Stimulated activated CD4-positive, alpha-beta T cell treated with anti-CD3 and anti-CD28 coated beads, Interleukin-4, amount 100 ng/mL, for 48 hours (primary cell): ENCODE results near the gene GNL3L.
A peak's percentile ranks its signal among the peaks of the same experiment; 100 is the strongest.
"Not testable (repeated sequence)": the region's sequence is repeated elsewhere in the genome, so short reads cannot be mapped to it uniquely, and the experiment has no call there.

Experiments
- DNase-seq, 2 donors: peaks; one replicate each; pipeline ENCODE4 v3.0.0-alpha.2; 2020; ENCODE audit warnings: low read depth in 2 of 2

GNL3L gene, protein sequence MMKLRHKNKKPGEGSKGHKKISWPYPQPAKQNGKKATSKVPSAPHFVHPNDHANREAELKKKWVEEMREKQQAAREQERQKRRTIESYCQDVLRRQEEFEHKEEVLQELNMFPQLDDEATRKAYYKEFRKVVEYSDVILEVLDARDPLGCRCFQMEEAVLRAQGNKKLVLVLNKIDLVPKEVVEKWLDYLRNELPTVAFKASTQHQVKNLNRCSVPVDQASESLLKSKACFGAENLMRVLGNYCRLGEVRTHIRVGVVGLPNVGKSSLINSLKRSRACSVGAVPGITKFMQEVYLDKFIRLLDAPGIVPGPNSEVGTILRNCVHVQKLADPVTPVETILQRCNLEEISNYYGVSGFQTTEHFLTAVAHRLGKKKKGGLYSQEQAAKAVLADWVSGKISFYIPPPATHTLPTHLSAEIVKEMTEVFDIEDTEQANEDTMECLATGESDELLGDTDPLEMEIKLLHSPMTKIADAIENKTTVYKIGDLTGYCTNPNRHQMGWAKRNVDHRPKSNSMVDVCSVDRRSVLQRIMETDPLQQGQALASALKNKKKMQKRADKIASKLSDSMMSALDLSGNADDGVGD

DNA sequence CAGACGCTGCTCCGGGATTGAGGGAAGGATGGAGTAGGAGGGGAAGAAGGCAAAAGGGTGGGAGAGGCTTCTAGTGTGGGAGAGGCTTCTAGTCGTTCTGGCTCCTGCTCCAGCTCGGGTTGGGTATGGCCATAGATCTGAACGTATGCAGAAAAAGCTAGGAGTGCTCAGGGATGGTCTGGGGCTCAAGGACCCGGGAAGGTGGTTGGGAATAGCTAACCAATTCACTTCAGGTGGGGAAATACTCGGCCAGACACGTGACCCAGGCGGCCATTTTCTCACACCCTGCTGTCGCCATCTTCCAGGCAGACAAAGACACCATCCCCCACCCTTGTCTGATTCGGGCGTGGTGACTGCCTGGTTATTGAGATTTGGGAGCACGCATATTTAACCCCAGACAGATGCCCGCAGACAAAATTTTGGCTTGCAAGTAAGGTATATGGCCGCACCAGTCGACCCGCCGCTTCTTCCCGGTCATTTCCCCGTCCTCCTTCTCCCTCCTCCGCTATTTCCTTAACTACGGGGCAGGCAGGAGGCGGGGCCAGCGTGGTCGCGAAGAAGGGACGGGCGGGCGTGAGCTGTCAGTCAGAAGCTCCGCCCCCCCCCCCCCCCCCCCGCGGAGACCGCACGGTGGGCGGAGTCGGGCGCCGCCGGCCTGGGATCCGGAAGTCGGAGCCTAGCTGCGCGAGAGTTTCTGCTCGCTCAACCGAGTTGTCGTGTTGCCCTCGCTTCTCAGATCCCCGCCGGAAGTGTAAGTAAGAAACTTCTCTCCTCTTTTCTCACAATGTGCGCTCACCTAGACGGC lies at the start of gene GNL3L:
Gene GNL3L, plus strand, starts transcription at position 668 of the 805 bp plus-strand sequence. CDS start 2,348 bp downstream, outside the sequence.
- DNase-seq = peak; percentile 62 to 72

DNA sequence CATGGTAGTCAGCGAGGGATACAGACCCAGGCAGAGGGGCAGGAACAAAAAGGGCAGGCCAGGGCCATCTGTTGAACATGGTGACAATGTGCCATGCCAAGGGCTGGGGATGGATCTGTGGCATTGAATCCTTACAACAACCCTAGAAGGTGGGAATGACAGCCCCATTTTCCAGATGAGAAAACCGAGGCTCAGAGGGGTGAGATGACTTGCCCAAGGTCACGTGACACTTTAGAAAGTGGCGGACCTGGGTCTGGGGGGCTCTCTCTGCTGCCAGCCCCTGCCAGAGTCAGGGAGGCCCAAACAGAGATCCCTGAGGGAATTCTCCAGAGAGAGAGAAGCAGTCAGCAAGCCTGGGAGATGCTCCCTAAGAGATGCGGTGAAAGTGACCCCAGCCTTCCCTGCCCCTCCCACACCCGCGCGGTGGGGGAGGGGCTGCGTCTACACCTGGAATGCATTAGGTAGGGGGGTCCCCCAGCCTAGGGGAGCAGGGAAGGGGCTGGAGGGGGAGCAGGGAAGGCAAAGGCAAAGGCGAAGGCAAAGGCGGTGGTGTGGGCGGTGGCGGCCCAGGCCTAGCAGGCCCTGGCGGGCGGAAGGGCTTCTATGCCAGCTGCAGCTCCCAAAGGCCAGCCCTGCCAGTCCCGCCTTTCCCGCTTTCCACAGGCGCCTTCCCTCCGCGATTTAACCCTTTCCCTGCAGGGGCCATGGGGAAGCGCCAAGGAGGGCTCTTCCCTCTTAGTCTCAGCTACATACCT lies 47.0 kb upstream of the GNL3L start:
- no peak for DNase-seq

DNA sequence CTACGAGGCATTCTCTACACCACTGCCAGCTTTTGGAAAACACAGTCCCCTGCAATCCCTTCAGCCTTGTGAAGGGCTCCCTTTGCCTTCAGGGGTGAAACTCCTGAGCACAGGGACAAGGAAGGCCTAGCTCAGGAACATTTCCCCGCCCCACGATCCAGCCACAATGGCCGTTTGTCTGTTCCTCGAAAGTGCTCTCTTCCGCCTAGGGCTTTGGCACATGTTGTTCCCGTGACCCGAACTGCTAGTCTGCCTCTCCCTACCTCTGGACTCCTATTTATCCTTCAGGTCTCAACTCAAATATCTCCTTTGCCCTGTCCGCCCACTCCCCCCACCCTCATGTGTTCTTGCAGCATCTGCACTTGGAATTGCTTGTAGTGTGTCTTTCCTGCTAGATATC lies 46.1 kb upstream of the GNL3L start:
- DNase-seq = no peak

DNA sequence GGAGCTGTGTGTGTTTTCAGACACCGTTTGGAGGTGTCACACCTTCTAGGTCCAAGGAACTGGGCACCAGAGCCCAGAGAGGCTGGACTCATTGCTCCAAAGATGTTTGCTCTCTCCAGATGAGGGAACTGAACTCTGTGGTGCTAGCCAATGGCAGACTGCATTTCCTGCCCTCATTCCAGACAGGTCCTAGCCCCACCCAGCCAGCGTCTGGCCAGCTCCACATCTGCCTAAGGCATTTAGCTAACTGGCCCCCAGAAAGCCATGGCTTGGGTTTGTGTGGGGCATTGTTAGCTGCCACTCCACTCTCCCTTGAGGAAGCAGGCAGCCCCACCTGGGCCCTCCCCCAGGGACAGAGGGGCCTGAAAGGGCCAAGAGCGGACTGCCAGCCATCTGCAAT lies 45.4 kb upstream of the GNL3L start:
- DNase-seq = no peak

DNA sequence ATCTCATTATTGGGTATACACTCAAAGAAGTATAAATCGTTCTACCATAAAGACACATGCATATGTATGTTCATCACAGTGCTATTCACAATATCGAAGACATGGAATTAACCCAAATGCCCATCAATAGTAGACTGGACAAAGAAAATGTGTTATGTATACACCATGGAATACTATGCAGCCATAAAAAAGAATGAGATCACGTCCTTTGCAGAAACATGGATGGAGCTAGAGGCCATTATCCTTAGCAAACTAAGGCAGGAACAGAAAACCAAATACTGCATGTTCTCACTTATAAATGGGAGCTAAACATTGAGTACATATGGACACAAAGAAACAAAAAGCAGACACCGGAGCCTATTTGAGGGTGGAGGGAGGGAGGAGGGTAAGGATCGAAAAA lies 40.2 kb upstream of the GNL3L start:
- not testable (repeated sequence) for DNase-seq

DNA sequence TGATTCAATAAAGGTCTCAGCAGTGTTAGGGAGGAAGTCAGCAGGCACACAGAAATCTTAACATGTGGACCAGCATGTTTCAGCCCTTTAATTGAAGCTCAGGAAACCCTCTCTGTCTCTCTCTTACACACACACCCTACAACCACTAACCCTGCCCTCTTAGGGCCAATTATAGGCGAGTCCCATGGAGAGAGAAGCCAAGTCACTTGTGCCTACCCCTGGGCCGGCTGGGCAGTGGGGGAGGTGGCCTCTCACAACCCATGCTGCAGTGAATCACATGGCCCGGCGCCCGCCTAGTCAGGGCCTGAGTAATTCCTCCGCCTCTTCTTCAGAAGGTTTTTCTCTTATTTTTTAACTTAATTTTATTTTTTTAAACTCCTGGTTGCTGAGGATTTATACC lies 37.7 kb upstream of the GNL3L start:
- no peak for DNase-seq

DNA sequence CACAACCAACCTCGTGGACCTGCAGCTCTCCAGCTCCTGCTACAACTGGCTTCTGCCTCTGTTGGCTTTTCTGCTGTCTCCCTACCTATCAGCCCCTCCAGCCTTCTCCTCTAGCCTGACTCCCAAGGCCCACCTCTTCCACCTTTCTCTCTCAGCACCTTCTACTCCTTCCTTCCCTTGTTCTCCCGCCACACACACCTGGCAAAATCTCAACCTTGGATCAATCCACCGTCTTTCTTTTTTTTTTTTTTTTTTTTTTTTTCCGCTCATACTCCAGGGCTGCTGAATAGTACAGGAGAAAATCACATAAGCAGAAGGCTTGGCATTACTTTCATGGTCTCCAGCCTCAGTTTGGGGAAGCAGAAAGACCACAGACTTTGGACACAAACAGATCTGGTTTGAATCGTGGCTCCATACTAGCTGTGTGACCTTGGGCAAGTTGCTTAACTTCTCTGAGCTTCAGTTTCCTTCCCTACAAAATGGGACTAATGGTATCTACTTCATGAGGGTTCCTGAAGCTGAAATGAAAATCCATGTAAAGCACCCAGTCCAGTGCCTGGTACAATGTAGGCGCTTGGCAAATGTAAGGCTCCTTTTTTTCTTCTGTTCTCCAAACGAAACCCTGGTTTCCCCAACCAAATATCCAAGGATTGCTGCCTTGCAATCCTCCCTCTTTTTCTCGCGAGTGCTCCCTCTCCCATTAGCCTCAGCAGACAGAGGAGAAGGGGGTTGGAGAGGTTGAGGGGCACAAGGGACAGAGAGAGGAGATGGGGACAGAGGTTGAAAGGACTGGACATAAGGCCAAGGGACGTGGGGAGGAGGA lies 35.6 kb upstream of the GNL3L start:
- no peak for DNase-seq

DNA sequence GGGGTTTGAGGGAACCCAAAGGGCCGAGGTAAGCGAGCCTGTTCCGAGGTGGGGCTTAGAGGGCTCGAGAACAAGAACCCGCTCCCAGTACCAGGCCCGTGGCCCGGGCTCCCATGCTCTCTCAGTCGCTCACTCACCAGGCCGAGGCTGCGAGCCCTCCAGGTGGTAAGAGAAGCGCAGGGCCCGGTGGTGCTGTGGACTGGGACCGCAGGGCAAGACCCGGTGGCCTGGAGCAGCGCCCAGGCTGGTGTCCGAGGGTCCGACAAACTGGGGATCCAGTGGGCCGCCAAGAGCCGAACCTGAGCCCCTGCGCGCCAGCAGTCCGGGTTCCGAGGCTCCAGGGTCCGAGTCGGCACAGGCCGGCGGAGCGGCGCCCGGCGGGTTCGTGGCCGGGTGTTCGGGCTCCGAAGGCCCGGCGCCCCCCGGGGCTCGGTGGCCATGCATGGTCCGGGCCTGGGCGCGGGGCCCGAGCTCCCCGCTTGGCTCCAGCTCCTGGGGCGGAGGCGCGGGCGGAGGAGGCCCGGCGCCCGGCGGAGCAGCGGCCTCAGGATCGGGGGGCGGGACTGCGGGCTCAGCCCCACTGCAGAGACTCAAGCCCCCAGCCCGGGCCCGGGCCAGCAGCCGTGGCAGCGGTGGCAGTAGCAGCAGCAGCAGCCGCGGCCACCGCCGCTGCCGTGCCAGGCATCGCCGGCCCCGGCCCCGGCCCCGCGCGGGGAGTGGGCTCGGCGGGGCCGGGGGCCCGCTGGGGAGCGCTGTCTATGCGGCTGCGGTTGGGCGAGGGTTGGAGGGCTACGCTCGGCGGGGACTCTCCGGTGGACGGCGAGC lies 34.8 kb upstream of the GNL3L start:
- DNase-seq = no peak

DNA sequence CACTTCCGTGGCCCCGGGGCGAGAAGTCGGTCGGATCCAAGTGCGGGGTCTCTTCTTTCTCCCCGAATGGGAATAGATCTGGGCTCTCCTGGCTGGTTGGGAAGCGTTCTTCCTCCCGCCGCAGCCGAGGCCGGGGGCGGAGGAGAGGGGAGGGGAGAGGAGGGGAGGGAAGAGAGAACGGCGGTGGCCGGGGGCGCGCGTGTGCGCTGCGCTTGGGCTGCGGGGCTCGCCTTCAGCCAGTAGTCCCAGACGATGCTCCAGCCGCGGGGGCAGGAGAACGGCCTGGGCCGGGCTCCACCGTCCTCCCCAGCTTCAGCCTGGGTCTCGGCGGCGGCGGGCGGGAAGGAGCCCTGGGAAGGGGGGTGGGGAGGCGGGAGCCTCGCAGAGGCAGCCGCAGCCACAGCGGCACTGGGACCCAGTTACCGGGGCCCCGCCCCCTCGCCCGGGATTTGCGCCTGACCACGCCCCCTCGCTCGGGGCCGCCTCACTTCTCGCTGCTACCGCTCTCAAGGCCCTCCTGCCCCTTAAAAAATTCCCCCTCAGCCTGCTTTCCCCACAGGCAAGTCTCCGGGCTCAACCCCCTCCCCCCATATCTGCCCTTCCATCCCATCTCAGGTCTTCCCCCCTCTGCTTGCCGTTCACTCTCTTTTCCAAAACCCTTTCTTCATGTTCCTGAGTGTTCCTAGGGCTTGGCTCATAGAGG lies 34.1 kb upstream of the GNL3L start, which contains the start of gene FGD1:
Gene FGD1, minus strand, starts transcription at position 421 of the 703 bp plus-strand sequence. CDS start 802 bp downstream, outside the sequence.
- DNase-seq = peak; percentile 23 to 33

DNA sequence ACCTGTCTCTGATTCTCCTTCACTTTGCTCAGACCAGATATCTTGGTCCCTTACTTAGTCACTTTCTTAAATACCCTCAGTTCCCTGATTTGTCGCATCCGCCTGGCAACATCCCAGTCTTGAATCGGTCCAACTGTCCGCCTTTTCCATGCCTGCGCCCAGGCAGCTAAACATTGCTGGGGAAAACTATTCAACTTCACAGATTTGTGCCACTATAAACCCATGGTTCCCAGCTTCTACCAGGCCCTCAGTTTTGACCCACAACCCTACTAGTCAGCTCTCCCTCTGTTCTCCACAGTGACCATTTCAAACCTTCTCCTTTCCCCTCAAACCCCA lies 33.5 kb upstream of the GNL3L start:
- DNase-seq = no peak

DNA sequence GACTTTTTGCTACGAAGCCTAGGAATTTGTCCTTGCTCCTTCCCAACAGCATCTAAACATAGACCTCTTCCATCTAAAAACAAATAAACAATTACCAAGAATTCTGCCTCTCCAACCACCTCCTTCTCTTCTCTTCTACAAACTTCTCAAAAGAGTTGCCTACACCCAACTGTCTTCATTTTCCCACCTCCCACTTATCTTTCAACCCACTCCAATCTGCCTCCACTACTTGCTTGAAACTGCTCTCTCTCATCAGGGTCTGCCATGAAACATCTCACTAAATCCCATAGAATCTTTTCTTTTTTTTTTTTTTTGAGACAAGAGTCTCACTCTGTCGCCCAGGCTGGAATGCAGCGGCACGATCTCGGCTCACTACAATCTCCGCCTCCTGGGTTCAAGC lies 33.1 kb upstream of the GNL3L start:
- DNase-seq = no peak

DNA sequence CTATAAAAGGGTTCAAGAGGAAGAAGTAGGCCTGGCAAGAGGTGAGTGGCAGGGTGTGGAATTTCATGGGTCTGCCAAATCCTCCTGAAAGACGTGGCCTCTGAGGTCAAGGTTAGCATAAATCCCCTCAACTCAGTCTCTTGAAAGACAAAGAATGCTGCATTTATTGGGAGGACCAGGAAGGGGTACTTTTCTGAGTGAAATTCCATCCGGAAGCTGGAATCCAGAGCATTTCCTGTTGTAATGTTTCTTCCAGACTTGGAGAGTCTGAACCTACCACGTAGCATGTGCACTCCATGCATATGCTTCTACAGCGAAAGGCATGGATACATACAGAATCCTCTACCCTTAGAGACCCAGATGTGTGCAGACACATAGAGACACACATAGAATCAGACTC lies 20.6 kb upstream of the GNL3L start:
- no peak for DNase-seq

DNA sequence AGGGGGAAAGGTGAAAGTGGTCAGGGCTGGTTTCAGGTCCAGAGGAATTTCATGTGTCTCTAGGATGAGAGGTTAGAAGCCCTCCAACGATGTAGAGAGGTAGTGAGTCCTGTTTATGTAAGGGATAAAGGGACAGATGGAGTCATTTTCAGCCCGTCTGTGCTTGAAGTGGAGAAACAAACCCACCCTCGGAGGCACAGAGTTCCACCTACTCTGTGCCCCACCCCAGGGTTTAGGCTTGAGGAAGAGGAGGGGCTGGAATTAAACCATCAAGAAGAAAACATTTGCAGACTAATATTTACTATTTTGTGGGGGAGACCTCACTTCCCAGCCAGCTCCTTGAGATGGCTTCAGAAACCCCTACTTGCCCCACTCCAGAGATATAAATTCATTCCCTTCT lies 868 bp upstream of the GNL3L start:
- DNase-seq = no peak

DNA sequence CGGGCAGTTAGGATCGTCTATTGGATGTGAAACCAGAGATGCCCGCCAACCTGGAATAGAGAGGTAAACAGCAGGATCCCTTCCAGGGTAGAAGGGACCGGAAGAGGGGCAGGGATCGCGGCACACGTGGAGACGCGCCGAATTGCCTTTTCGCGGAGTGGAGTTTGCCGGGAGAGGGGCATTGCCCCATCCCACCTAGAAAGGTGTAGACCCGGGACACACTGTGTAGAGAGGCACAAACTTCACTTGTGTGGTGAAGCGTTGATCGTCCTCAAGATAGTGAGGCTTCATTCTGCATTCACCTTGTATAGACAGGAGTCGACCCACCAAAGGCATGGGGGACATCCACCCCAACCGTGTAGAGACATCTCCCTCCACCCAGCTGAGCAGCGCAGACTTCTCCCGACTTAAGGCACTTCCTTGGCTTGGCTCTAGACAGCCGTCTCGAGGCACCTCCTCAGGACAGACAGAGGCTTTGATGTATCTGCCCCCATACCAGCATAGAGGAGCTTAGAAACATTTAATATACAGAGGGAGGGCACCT lies 410 bp downstream of the GNL3L start:
- DNase-seq = no peak

DNA sequence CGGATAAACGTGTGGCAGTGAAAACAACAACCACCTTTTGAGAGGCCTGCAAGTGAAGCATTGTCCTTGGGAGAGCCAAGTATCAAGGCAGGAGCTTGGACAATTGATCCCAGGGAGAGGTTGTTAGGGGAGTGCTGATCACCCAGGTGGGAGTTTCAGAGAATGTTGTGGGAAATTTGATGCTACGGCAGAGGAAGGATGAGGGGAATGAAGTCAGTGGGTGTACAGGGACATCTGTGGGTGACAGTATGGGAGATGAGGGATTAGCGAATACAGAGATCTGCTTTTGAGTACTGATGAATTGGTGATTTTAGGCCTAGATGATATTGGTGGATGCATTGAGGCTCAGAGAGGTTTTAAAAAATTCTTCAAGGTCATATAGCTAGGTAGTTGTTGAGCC lies 4.3 kb downstream of the GNL3L start:
- no peak for DNase-seq

DNA sequence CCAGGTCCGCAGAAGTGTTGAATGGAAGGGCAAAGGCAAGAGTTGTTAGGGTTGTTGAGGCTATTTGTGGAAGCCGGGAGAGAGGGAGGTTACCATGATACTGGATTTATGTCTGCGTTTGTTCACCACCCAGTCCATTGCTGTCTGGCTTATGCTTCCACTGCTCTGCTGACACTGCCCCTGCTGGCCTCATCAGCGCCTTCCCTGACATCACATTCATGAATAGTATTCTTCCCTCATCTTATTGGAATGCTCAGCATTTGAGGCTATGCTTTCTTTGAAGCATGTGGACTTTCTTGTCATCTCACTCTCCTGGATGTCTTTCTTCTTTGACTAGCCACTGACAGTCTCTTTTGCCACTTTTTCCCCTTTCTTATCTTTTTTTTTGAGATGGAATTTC lies 10.3 kb downstream of the GNL3L start:
- no peak for DNase-seq

DNA sequence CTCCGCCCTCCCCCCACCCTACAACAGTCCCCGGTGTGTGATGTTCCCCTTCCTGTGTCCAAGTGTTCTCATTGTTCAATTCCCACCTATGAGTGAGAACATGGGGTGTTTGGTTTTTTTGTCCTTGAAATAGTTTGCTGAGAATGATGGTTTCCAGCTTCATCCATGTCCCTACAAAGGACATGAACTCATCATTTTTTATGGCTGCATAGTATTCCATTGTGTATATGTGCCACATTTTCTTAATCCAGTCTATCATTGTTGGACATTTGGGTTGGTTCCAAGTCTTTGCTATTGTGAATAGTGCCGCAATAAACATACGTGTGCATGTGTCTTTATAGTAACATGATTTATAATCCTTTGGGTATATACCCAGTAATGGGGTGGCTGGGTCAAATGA lies 12.2 kb downstream of the GNL3L start:
- not testable (repeated sequence) for DNase-seq

DNA sequence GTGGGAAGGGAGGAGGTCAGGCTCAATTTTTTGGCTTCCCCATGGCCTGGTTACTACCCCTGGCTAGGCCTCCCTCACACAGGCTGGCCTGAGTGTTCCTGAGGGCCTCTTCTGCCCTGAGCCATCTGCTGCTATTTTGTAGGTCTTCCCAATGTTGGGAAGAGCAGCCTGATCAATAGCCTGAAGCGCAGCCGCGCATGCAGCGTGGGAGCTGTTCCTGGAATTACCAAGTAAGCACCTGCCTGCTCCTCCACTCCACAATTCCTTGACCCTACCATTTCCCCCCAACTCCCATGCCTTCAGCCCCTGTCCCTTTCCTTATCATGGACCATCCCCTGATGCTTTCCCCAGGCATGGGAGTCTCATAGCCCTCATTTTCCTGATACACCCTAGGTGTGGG lies 20.8 kb downstream of the GNL3L start:
- no peak for DNase-seq

DNA sequence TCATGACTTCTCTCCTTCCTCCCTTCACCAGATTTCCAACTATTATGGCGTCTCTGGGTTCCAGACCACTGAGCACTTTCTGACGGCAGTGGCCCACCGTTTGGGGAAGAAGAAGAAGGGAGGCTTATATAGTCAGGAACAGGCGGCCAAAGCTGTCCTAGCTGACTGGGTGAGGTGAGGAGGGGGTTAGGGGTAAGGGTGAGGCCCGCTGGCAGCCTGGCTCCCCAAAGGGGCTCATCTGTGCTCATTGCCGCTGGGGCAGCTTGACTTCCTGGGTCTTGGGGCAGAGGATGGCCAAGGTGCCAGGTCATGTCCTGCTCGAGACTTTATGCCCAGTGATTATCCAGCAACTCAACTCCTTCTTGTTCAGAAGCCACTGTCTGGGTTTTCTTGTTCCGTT lies 21.8 kb downstream of the GNL3L start:
- no peak for DNase-seq
